Spleen (tissue), 7 donors: ENCODE results near the gene OCLN.

Source experiments
- POLR2AphosphoS5 ChIP-seq, 3 donors: sonication (generic); formaldehyde crosslinking; IDR thresholded peaks; one replicate each; pipeline ENCODE4 v1.5.1; 2017; ENCODE audit warnings: antibody characterized with exemption in 3 of 3
- TF ChIP-seq, protein P1 (sequence below), 11 experiments: fragments of 200-600 bp in 7 of 11; fragments of 450-650 bp in 4 of 11; sonication (generic) in 4 of 11; IDR thresholded peaks in 8 of 11; conservative IDR thresholded peaks in 3 of 11; 1 replicate in 7 of 11; 2 replicates in 4 of 11; pipeline versions ENCODE4 v1.4.0 to v1.8.0; 2016 to 2021; ENCODE audit warnings: antibody characterized with exemption in 11 of 11, inconsistent platforms in 4 of 11, mild to moderate bottlenecking in 1 of 11
- donor health status: DM: no; HTN: no; CAD: no; lungs with moderate emphysema.
- donor health status: DM: no; HTN: no; CAD: no.
- donor health status: DM: no; HTN: no; CAD: no.

DNA sequence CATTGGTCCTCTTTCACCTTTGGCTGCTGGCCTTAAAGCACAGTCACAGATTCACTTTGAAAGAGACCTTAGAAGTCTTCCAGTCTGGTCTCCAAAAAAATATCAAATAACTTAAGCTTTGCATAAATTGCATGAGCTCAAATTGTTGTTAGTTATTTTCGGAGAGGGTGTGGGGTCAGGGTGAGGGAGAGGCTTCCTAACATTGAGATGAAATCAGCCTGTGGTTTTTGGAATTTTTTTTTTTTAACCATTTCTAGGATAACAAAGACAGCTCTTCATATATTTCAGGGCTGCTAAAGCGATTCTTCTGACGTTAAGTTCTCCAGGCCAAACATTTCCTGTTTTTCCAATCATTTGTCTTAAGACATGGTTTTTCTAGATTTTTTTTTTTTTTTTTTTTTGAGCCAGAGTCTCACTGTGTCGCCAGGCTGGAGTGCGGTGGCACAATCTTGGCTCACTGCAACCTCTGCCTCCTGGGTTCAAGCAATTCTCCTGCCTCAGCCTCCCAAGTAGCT, 4.5 kb downstream of the OCLN start:
- TF ChIP-seq, protein P1, sequence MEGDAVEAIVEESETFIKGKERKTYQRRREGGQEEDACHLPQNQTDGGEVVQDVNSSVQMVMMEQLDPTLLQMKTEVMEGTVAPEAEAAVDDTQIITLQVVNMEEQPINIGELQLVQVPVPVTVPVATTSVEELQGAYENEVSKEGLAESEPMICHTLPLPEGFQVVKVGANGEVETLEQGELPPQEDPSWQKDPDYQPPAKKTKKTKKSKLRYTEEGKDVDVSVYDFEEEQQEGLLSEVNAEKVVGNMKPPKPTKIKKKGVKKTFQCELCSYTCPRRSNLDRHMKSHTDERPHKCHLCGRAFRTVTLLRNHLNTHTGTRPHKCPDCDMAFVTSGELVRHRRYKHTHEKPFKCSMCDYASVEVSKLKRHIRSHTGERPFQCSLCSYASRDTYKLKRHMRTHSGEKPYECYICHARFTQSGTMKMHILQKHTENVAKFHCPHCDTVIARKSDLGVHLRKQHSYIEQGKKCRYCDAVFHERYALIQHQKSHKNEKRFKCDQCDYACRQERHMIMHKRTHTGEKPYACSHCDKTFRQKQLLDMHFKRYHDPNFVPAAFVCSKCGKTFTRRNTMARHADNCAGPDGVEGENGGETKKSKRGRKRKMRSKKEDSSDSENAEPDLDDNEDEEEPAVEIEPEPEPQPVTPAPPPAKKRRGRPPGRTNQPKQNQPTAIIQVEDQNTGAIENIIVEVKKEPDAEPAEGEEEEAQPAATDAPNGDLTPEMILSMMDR (IDR thresholded peaks at IDR 0.05 in 8 of 11, conservative IDR thresholded peaks at IDR 0.05 in 3 of 11): no peak
- TF ChIP-seq POLR2AphosphoS5 (IDR thresholded peaks at IDR 0.05): no peak
